NCI-H146 treated with DMSO at 0.1 percent for 48 hours (cell line): ENCODE results near the gene GIPC3.

Source experiments
- DNase-seq: peaks from one replicate; lab custom pipeline; 2025; ENCODE audit not compliant: unreplicated experiment; lab: John Stamatoyannopoulos, UW

The GIPC3 gene

DNA sequence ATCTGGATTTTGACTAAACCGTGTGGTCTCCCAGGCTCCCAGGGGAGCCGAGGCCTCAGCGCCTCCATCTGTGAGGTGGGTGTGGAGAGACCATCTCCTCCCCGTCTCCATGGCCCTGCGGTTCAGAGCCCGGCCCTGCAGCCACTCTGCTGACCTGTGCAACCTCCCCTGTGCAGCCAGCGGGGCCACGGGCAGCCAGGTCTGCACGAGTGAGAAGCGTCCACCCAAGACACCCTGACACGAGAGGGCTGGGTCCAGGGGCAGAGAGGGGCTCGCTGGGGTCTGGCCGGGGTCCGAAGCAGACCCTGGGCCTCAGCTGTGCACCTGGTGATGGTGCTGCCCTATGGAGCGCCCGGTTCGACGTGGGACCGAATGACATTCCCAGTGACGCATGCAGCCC is 51.7 kb downstream of the GIPC3 start:
- DNase-seq = no peak

DNA sequence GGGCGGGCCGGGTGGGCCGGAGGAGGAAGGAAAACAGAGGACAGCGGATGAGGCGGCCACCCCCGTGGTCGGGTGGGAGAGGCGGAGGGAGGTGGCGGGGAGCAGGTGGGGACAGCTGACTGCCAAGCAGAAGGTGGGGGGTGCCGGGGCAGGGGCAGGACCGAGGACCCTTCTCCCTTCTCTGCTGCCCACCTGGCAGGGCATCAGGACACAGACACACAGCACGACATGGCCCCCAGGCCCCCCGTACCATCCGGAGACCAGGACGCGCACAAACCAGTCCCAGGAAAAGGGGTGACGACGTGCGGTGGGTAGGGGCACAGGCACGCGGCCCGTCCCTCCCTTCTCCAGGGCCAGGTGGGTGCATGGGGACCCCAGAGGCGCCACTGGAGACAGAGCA is 52.3 kb downstream of the GIPC3 start:
- DNase-seq = no peak

DNA sequence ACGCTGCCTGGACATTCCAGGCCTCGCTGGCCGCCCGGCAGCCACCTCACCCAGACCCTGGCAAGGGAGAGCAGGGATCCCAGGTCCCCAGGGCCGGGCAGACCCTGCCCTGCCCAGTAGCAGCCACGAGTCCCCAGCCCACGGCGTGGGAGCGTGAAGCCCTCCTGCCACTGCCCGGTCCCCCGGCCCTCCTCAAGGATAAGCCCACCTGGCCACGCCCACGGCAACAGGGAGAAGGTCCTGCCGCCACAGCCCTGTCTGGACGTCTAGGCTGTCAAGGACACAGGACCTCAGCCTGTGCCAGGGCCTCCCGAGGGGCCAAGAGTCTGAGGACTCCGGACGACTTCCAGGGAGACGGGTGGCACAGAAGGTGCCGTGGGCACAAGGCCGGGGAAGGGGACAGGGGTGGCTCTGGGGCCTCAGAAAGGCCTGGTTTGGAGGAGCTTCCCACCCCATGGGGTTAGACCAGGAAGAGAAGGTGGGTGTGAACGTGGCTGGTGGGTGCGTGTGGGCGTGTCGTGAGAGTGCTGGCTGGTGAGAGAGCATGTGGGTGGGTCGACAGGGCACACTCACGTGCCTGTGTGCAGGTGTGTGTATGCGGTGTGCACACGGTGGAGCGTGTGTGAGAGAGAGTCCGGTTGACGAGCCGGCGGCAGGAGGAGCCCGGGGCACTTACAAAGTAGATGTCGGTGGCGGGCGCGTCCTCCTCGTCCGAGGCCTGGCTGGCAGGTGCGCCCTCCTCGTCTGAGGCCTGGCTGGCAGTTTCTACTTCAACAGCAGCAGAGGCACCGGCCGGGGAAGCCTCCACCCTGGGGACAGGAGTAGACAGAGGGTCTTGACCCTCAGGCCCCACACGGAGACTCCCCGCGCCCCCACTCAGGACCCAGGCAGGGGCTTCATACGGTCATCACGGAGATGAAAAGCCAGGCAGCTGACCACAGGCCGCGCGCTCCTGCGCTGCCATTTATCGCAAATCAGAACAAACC is 53.2 kb downstream of the GIPC3 start:
- DNase-seq = no peak

DNA sequence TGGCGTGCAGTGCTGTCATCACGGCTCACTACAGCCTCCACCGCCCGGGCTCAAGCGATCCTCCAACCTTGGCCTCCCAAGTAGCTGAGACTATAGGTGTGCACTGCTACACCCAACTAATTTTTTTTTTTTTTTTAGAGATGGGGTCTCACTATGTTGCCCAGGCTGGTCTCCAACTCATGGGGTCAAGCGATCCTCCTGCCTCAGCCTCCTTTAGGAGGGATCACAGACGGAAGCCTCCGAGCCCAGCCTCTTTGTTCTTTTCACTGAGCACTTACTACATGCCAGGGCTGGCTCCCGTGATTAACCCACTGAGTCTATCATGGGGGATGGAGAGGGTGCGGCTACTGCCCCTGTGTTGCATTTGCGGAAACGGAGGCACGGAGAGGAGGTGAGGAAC is 54.2 kb downstream of the GIPC3 start:
- no peak for DNase-seq

DNA sequence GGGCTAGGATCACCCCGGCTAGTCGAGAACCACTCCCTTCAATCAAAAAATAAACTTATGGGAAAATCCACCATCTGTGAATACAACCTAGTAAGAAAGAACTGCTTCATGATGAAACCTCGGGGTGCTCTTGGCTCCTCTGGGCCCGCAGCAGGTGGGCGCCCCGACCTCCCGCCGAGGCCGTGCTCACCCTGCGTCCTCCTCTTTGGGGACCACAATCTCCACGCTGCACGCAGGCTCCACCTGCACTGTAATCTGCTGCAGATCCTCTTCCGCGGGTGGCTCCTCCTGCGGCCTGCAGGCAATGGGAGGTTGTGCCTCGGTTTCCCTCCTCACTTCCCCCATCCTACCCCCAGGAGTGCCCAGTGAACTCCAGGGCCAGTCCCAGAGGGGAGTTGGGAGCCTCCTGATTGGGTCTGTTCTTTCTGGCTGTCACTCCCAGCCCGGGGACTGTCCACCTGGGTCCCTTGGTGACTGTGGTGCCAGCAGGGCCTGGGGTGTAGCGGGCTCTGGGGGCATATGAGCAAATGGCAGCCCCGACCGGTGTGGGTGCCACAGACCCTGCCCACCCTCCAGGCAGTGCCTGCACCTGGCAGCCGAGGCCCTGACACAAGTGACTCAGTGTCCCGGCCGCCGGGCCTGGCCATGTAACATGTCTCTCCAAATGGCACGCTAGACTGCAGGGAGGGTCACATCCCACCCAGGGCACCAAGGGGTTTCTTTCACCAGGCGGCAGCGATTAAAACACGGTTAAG is 56.4 kb downstream of the GIPC3 start:
- DNase-seq = no peak

DNA sequence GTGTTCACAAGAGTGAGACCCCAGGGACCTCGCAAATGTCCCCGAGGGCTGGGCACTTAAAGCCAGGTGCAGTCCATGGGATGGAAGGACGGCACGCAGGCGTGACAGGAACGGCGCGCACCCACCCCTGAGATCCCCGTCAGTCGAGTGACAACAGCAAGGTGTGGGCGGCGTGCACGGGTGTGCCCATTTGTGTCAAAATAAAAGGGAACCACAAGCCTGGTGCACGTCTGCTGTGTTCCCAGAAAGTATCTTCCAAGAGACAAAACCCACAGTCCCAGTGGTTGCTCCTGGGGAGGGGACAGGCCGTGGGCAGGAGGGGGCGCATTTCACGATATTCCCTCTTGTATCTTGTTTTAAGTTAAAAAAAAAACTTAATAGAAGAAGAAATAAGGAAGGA is 57.0 kb downstream of the GIPC3 start:
- DNase-seq = no peak
